MCF 10A (cell line): ENCODE data around the gene BHLHE40. TPM values are rescaled to one million over a fixed set of nuclear protein-coding genes. Genes with fewer than 3 reads are reported as not detected.

Source experiments
- BruUV-seq: library from RNA; stranded (reverse); fragments of 400-500 nt; replicated peaks from 2 replicates; lab custom pipeline; 2021; lab: Mats Ljungman, UMichigan
- CTCF ChIA-PET: fragments of 300-600 bp; sonication (Branson Sonifier 250); formaldehyde crosslinking; extraction: SDS; loops from one replicate; lab custom pipeline; 2021; ENCODE audit warnings: antibody characterized with exemption, inconsistent platforms; lab: Yijun Ruan, JAX
- POLR2A ChIA-PET: fragments of 300-600, 350-650 bp; sonication (Branson Sonifier 250); formaldehyde crosslinking; extraction: SDS; loops from one replicate; lab custom pipeline; 2020; ENCODE audit warnings: antibody characterized with exemption, inconsistent platforms; lab: Yijun Ruan, JAX
- DNase-seq: peaks from one replicate; pipeline ENCODE4 v3.0.0-alpha.2; 2018; ENCODE audit not compliant: unreplicated experiment
- H3K27ac Mint-ChIP-seq: one replicate; pipeline ENCODE4 v1.8.0; 2022; ENCODE audit warnings: mild to moderate bottlenecking, low read depth, mixed read lengths; ENCODE audit not compliant: unreplicated experiment
- H3K27me3 Mint-ChIP-seq: one replicate; pipeline ENCODE4 v1.8.0; 2022; ENCODE audit warnings: mixed read lengths; ENCODE audit not compliant: insufficient read depth, unreplicated experiment
- H3K36me3 Mint-ChIP-seq: one replicate; pipeline ENCODE4 v1.8.0; 2022; ENCODE audit warnings: mild to moderate bottlenecking, moderate library complexity, mixed read lengths; ENCODE audit not compliant: insufficient read depth, unreplicated experiment
- H3K4me1 Mint-ChIP-seq: one replicate; pipeline ENCODE4 v1.8.0; 2022; ENCODE audit warnings: mixed read lengths; ENCODE audit not compliant: insufficient read depth, unreplicated experiment
- H3K4me3 Mint-ChIP-seq: one replicate; pipeline ENCODE4 v1.8.0; 2022; ENCODE audit warnings: mild to moderate bottlenecking, moderate library complexity, mixed read lengths; ENCODE audit not compliant: unreplicated experiment
- H3K9me3 Mint-ChIP-seq: one replicate; pipeline ENCODE4 v1.8.0; 2022; ENCODE audit warnings: mixed read lengths; ENCODE audit not compliant: unreplicated experiment
- CTCF ChIP-seq: fragments of 200-600 bp; IDR thresholded peaks from one replicate; pipeline ENCODE4 v1.8.0; 2022; ENCODE audit warnings: antibody characterized with exemption, mild to moderate bottlenecking; ENCODE audit not compliant: unreplicated experiment
- intact Hi-C: fragments of 100-400 bp; cut with micrococcal nuclease; formaldehyde crosslinking; loops from 2 replicates; pipeline ENCODE4 v1.14.1; 2022
- total RNA-seq: library from RNA; stranded (reverse); gene quantifications from 2 replicates; pipeline ENCODE4 v1.2.3, GENCODE V29; 2022

The BHLHE40 gene
- total RNA-seq, 1 experiment from 2014 or later, result 16.8 TPM

- no peak for DNase-seq
- H3K27me3 Mint-ChIP-seq, result no peaks in the 10 kb centered on the region
- BruUV-seq, result no TSS peak
- POLR2A ChIA-PET, result no interaction called here
- H3K4me1 Mint-ChIP-seq, result peaks cover 21% of the 10 kb centered on the region
- intact Hi-C loops, result loop anchor here (10.0 kb wide), 1 partner anchor 196 kb away; the partner anchor contains the start of gene EDEM1
- no peak for TF ChIP-seq CTCF
- H3K4me3 Mint-ChIP-seq, result no peak overlapping the region
- no peak overlapping the region for H3K27ac Mint-ChIP-seq
- CTCF ChIA-PET, result interaction anchor here (14.5 kb wide), 1 partner anchor 36 kb away, joined by 185 read pairs; no protein-coding TSS in a partner anchor
- no peaks in the 10 kb centered on the region for H3K9me3 Mint-ChIP-seq
- peaks cover 8% of the 10 kb centered on the region for H3K36me3 Mint-ChIP-seq
Measured at GRCh38 chr3:4988983-4989834, 10.0 kb downstream of the BHLHE40 start.

- no peaks in the 10 kb centered on the region for H3K27me3 Mint-ChIP-seq
- no peak for DNase-seq
- no peak overlapping the region for H3K27ac Mint-ChIP-seq
- peaks cover 5% of the 10 kb centered on the region for H3K36me3 Mint-ChIP-seq
- intact Hi-C loops, result no loop called here
- ChIA-PET POLR2A (no interaction called here), CTCF (no interaction called here)
- no peak for TF ChIP-seq CTCF
- no peak overlapping the region for H3K4me3 Mint-ChIP-seq
- H3K4me1 Mint-ChIP-seq, result peaks cover 25% of the 10 kb centered on the region
- H3K9me3 Mint-ChIP-seq, result no peaks in the 10 kb centered on the region
- no TSS peak for BruUV-seq
Measured at GRCh38 chr3:4990069-4990468, 10.8 kb downstream of the BHLHE40 start.

- Mint-ChIP-seq H3K27me3 (no peaks in the 10 kb centered on the region), H3K36me3 (no peaks in the 10 kb centered on the region), H3K4me3 (no peak overlapping the region), H3K4me1 (peaks cover 19% of the 10 kb centered on the region), H3K27ac (no peak overlapping the region), H3K9me3 (no peaks in the 10 kb centered on the region)
- TF ChIP-seq CTCF, result no peak
- no TSS peak for BruUV-seq
- ChIA-PET POLR2A (interaction anchor here (0.7 to 6.1 kb wide), 3 partner anchors 10 to 300 kb away, joined by 3 to 137 read pairs (median 3); partner anchors contain the start of gene BHLHE40), CTCF (interaction anchor here (0.7 to 6.3 kb wide), 3 partner anchors 10 to 82 kb away, joined by 3 to 57 read pairs (median 3); partner anchors contain the start of gene BHLHE40)
- intact Hi-C loops, result no loop called here
- no peak for DNase-seq
Measured at GRCh38 chr3:4992118-4992517, 12.9 kb downstream of the BHLHE40 start.
